GM13977 (cell line): ENCODE results near the gene SRF.

Experiments used
- DNase-seq: peaks from one replicate; pipeline ENCODE4 v3.0.0; 2012; ENCODE audit warnings: low spot score
- CTCF ChIP-seq: IDR thresholded peaks from 2 replicates; pipeline ENCODE4 v1.5.1; 2012; ENCODE audit warnings: mild to moderate bottlenecking, control low read depth; ENCODE audit not compliant: insufficient read depth; ENCODE audit errors: extremely low read depth, missing control alignments
- in situ Hi-C: fragments of 300-500 bp; cut with MboI; formaldehyde crosslinking; loops from one replicate; pipeline ENCODE4 v1.12.0; 2022; ENCODE audit warnings: low sequenced_read_pairs, low pct_unique_long_range_greater_than_20kb, mixed read lengths, inconsistent platforms; ENCODE audit not compliant: unreplicated experiment

Gene SRF

GRCh38 chr6:43171707-43172103 lies 636 bp downstream of the SRF start:
- in situ Hi-C loops: no loop called here
- TF ChIP-seq CTCF: no peak

DNA sequence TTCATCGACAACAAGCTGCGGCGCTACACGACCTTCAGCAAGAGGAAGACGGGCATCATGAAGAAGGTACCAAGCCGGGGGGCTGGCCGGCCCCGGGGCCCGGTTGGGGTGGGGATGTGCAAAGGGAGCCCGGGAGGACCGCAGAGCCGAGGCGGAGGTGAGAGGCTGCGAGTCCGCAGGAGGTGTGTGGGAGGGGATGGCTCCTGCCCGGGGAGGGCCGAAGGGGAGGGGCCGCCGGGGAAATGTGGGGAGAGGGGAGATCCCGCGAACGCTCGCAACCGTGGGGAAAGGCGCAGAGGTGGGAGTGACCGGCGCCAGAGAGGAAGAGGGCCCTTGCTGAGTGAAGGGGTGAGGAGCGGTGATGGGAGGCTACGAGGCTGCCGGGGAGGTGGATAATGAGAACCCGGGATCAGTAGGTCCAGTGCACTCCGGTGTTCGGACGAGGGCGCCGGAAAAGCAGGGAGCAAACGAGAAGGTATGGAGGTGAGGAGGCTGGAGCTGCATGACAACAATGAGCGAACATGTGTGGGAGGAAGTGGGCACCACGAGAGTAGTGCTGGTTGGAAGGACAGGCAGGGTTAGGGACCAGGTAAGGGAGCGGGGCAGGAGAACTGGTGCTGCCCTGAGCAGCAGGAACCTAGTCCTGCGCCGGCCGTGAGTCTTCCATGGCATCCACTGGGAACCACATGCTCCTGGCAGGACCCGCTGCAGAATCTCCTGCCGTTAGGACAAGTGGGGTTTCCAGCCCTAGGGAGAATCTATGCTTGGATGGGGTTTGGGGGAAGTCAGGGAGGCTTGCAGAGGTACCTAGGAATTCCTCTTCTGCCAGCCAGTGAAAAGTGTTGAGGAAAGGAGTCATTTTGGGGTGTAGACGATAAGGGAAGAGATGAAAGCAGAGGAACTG lies 1.3 kb downstream of the SRF start:
- in situ Hi-C loops: no loop called here
- TF ChIP-seq CTCF: no peak
- peak; percentile 58 for DNase-seq

More at GRCh38 chr6:43171707-43172103, 636 bp downstream of the SRF start:
- no peak for DNase-seq

GRCh38 chr6:43173591-43174262 lies 2.7 kb downstream of the SRF start:
- in situ Hi-C loops: no loop called here
- DNase-seq: no peak
- no peak for TF ChIP-seq CTCF

DNA sequence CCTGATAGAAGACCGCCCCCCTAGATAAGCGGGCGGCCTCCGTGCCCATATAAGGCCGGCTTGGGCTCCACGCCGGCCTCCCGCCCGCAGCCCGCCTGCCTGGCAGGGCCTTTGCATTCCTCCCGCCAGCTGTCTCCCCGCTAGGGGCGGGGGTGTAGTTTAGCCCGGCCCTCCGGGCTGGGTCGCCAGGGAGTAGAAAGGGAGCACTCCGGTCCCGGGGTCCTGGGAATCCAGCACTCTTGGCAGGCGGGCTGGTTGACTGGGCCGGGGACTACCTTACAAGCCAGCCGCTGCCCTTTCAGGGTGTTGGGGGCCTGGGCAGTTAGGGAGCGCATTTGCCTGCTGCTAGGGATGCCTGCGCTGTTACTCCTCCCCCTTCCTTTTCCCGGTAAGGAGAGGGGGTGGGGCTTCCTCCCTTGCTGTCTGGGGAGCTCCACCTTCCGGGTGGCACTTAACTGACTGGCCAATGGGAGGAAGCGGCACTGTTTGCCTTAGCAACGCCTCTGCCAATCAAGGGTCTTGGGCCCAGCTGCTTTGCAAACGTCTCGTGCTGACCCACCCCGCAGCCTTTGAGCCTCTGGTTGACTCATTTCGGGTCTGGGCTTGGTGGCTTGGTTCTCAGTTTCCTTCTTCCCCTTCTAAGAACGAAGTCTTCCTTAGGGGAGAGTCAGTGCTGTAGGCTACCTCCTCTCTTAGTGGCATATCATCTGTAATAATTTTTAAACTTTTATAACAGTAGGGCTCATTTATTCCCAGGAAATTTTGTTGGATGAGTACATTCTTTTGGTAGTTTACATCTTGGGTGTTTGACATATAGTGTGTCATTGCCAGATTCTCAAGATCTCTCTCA lies 3.4 kb downstream of the SRF start:
- TF ChIP-seq CTCF: no peak
- in situ Hi-C loops: no loop called here

GRCh38 chr6:43175676-43176422 lies 4.8 kb downstream of the SRF start:
- in situ Hi-C loops: no loop called here
- no peak for DNase-seq
- no peak for TF ChIP-seq CTCF

More for the DNA sequence above, 3.4 kb downstream of the SRF start:
- DNase-seq: peak; percentile 98

DNA sequence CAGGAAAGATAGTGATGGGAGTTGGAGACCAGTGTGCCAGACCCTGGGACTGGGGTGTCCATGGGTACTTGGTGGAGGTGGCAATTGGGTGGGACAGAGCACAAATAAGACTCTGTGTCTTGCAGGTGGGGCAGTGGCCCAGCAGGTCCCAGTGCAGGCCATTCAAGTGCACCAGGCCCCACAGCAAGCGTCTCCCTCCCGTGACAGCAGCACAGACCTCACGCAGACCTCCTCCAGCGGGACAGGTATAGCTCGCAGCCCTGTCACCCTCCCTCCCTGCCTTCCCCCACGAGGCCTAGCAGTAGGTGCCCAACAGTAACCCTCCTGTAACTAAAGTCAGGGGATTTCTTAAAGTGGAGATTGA lies 5.3 kb downstream of the SRF start:
- in situ Hi-C loops: no loop called here
- no peak for TF ChIP-seq CTCF
- DNase-seq: no peak
